Activated naive CD8-positive, alpha-beta T cell treated with anti-CD3 and anti-CD28 coated beads, Interleukin-2, amount 10 ng/mL, durations not matched to agents 7 days and 5 days (primary cell): ENCODE results near the gene MICAL2. TPM values are rescaled to one million over a fixed set of nuclear protein-coding genes. Genes with fewer than 3 reads are reported as not detected.

Source experiments
- ATAC-seq: fragments of 150-1000 bp; cut with Tn5 transposase; one replicate; pipeline ENCODE4 v1.10.0; 2021; ENCODE audit warnings: low read depth, moderate library complexity
- POLR2A ChIA-PET: fragments of 350-600 bp; sonication (Branson Sonifier 250); formaldehyde crosslinking; loops from one replicate; lab custom pipeline; 2021; ENCODE audit warnings: antibody characterized with exemption; lab: Charles Lee
- DNase-seq: peaks from one replicate; pipeline ENCODE4 v3.0.0; 2021
- H3K27ac Mint-ChIP-seq: one replicate; pipeline ENCODE4 v1.8.0; 2022; ENCODE audit warnings: mild to moderate bottlenecking, mixed read lengths
- H3K27me3 Mint-ChIP-seq: one replicate; pipeline ENCODE4 v1.8.0; 2022; ENCODE audit warnings: mild to moderate bottlenecking, moderate library complexity, mixed read lengths
- H3K36me3 Mint-ChIP-seq: one replicate; pipeline ENCODE4 v1.8.0; 2021; ENCODE audit warnings: mild to moderate bottlenecking, mixed read lengths
- H3K4me1 Mint-ChIP-seq: one replicate; pipeline ENCODE4 v1.8.0; 2021; ENCODE audit warnings: mixed read lengths
- H3K4me3 Mint-ChIP-seq: one replicate; pipeline ENCODE4 v1.8.0; 2022; ENCODE audit warnings: mild to moderate bottlenecking, moderate library complexity, mixed read lengths
- H3K9me3 Mint-ChIP-seq: one replicate; pipeline ENCODE4 v1.8.0; 2021; ENCODE audit warnings: mixed read lengths
- total RNA-seq, 2 experiments: library from RNA; stranded (reverse); gene quantifications; one replicate each; pipeline ENCODE4 v1.2.3, GENCODE V29; 2021

MICAL2 gene
- total RNA-seq, 2 experiments from 2014 or later: 36.9 to 42.6 TPM

DNA sequence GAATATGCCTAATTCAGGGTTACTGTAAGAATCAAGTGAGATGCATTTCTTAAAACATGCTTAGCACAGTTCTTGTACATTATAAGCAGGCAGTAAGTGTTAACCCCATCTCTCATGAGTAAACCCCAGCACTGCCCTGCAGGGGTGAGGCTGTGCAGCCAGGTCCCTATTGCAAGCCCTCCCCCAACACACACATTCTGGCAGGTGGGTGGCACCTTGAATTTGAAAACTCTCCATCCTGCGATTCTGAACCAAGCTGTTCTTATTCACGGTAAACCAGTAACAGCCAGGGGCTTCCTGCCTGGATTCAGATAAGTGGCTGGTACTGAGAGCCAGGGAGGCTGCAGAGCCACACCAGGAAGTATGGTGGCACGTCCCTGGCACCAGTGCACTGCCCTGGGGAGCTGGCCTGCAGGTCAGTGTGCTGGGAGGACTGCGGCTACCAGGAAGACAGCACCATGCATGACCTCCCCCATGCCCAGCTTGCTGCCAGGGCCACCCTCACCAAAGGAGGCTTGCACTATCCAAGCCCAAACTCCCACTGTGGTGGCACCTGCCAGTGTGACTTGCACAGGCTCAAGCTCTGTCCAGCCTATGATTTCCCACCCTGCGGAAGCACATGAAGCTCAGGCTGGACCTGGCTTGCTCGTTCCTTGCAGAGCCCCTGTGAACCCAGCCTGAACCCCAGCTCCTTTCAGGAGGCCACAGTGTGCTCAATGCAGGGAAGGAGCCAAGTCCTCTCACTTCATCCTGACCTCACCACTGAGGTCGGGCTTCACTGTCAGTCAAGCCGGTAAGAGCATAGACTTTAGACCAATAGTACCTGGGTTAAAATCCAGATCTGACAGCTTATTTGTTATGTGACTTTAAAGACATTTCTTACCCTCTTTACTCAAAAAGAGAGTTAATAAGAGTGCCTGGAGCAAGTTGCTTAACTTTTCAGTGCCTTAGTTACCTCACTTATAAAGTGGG, 88.1 kb downstream of the MICAL2 start:
- H3K4me3 Mint-ChIP-seq: no peak overlapping the region
- H3K27ac Mint-ChIP-seq: peak overlapping the region; percentile 55
- POLR2A ChIA-PET: interaction anchor here (1.1 to 7.2 kb wide), 2 partner anchors 26 to 112 kb away, joined by 4 to 41 read pairs; no protein-coding TSS in a partner anchor
- ATAC-seq (no peak), DNase-seq (no peak)
- H3K27me3 Mint-ChIP-seq: no peaks in the 10 kb centered on the region
- peaks cover 15% of the 10 kb centered on the region for H3K36me3 Mint-ChIP-seq
- no peaks in the 10 kb centered on the region for H3K9me3 Mint-ChIP-seq
- peaks cover 45% of the 10 kb centered on the region for H3K4me1 Mint-ChIP-seq

DNA sequence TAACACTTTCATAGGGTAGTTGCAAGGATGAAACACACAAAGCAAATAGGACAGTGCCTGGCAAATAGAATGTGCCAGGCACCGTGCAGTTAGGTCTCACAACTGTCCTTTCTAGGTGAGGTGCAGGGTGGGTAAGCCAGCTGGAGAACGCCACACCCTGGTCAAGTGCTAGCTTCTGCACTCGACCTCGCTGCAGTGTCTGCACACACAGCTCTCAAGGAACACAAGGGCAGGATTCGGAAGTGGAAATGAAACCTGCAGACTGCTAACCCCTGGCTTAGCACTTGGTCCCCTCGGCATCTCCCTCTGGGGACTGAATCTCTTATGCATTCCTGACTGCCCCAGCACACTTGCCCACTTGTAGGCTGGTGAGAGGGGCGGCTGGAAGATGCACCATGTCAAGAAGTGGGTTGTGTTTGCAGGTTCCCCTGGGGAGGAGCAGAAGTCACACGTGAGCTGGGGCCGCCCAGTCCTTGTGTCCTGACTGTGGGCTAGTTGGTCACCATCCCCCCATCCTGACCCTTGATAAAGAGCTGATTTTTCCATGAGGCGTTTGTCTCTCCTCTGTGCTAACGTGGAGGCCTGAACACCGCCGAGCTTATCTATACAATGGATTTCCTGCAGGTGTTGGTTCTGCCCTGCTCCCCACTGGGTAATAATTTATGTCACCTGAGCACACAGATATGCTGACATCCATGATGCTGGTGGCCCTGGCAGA, 89.0 kb downstream of the MICAL2 start:
- Mint-ChIP-seq H3K9me3 (no peaks in the 10 kb centered on the region), H3K36me3 (peaks cover 20% of the 10 kb centered on the region), H3K4me3 (no peak overlapping the region), H3K4me1 (peaks cover 42% of the 10 kb centered on the region), H3K27me3 (no peaks in the 10 kb centered on the region), H3K27ac (peak overlapping the region; percentile 55)
- POLR2A ChIA-PET: interaction anchor here (7.2 kb wide), 1 partner anchor 25 kb away, joined by 41 read pairs; no protein-coding TSS in a partner anchor
- DNase-seq (no peak), ATAC-seq (no peak)

DNA sequence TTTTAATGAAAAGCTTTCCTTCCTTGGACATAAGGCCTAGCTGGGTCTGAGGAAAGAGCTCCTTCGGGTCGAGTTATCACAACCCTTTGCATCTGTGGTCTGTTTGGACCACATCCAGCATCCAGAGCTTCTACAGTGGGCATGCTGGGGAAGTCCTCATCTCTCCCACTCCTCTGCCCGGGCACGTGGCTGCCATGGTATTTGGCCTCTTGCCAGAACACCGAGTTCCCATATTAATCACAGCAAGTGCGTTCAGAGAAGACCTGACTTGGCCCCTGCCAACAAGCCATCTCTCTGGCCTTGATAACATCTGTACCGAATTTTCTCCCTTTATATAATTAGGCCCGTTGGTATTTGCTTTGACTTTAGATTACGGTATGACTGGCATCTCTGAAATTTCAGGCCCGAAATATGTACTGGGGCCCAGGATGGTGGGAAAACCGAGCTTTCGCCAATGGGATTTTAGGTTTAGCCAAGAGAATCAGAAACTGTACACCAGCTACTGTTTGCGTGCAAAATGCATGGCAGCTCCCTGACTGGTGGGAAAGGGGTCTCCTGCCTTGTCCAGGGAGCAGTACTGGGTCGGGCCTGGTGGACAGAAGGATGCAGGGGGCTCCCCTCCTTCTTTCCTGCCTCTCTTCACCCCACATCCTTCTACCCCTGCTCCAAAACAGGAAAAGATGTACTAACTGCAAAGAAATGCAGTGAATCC, 90.0 kb downstream of the MICAL2 start:
- ATAC-seq (no peak), DNase-seq (no peak)
- no peak overlapping the region for H3K27ac Mint-ChIP-seq
- POLR2A ChIA-PET: interaction anchor here (7.2 kb wide), 1 partner anchor 24 kb away, joined by 41 read pairs; no protein-coding TSS in a partner anchor
- no peaks in the 10 kb centered on the region for H3K27me3 Mint-ChIP-seq
- no peaks in the 10 kb centered on the region for H3K9me3 Mint-ChIP-seq
- H3K36me3 Mint-ChIP-seq: peaks cover 26% of the 10 kb centered on the region
- no peak overlapping the region for H3K4me3 Mint-ChIP-seq
- peaks cover 37% of the 10 kb centered on the region for H3K4me1 Mint-ChIP-seq

DNA sequence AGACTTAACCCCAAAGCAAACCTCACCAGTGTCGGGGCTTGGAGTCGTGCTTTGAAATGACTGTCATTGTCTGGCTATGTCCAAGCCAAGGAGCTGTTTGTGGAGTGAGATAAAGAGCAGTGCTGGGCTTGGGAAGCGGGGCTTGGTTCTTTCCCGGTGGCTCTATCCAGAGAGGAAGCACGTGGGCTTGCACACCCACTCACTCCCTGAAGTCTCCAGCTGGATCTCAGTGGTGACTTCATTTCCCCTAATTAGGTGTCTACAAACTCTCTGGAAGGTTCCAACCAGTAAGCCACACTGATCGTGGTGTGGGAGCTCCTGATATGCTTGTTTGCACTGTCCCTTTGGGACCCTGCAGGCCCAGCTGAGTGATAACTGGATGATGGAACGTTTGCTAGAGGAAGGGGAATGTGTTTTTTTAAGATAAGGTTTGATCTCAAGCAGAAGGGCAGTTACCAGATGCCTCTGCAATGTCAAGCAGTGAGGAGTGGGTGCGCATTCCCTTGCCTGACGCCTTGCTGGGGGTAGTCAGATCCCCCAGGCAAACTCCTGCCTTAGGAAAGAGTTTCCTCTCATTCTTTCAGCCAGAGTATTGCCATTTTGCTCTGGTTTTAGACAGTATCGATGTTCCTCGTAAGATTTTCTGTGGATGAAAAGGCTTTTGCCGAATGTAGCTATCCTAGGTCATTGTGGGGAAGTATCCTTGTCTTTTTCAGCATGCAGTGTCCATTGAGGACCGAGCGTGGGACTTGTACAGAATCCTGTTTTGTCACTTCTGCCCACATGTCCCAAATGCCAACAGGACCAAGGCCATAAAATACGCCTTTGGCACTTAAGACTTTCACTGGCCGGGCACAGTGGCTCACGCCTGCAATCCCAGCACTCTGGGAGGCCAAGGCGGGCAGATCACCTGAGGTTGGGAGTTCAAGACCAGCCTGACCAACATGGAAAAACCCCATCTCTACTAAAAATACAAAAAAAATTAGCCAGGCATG, 90.9 kb downstream of the MICAL2 start:
- Mint-ChIP-seq H3K27me3 (no peaks in the 10 kb centered on the region), H3K4me1 (peaks cover 36% of the 10 kb centered on the region), H3K9me3 (no peaks in the 10 kb centered on the region), H3K4me3 (no peak overlapping the region), H3K27ac (no peak overlapping the region), H3K36me3 (peaks cover 29% of the 10 kb centered on the region)
- POLR2A ChIA-PET: interaction anchor here (1.3 kb wide), 1 partner anchor 15 kb away, joined by 3 read pairs; no protein-coding TSS in a partner anchor
- no peak for ATAC-seq
- no peak for DNase-seq

GRCh38 chr11:12202661-12203310, 92.4 kb downstream of the MICAL2 start:
- Mint-ChIP-seq H3K4me3 (no peak overlapping the region), H3K4me1 (peaks cover 26% of the 10 kb centered on the region), H3K9me3 (no peaks in the 10 kb centered on the region), H3K27ac (no peak overlapping the region), H3K36me3 (peaks cover 30% of the 10 kb centered on the region), H3K27me3 (no peaks in the 10 kb centered on the region)
- DNase-seq (no peak), ATAC-seq (no peak)
- POLR2A ChIA-PET: interaction anchor here (0.6 to 1.3 kb wide), 2 partner anchors 12 to 14 kb away, joined by 3 read pairs; no protein-coding TSS in a partner anchor

DNA sequence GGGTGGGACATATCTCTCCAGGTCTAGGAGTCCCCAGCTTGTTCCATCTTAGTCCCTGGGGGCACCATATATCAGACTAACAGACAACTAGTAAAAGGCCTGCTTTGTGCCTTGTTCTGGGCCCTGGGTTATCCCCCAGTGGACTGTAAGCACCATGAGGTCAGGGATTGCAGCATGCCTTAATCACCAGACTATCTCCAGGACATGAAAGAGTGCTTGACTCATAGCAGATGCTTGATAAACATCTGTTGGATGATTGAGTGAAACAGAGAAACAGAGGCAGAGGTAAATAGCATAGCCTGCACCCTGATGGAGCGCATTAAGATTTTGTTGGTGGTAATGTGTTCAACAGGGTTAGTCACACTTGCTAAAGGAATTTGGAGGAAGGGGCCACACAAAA, 94.1 kb downstream of the MICAL2 start:
- DNase-seq (no peak), ATAC-seq (no peak)
- Mint-ChIP-seq H3K36me3 (peaks cover 43% of the 10 kb centered on the region), H3K9me3 (no peaks in the 10 kb centered on the region), H3K27ac (no peak overlapping the region), H3K4me1 (peaks cover 18% of the 10 kb centered on the region), H3K4me3 (no peak overlapping the region), H3K27me3 (no peaks in the 10 kb centered on the region)
- POLR2A ChIA-PET: no interaction called here

DNA sequence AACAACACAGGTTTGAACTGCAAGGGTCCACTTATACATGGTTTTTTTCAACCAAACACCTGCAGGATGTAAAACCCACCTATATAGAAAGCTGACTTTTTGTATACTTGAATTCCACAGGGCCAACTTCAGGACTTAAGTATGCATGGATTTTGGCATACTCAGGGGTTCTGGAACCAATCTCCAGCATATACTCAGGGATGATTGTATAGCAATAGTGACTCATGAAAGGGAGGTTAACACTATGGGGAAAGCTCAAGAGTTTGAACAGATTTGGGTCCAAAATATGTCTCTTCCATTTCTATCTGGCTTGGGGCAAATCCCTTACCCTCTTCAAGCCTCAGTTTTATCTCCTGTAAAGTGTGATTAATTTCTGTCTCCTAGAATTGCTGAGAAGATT, 94.9 kb downstream of the MICAL2 start:
- ATAC-seq (no peak), DNase-seq (no peak)
- H3K9me3 Mint-ChIP-seq: no peaks in the 10 kb centered on the region
- H3K36me3 Mint-ChIP-seq: peaks cover 49% of the 10 kb centered on the region
- POLR2A ChIA-PET: no interaction called here
- H3K27me3 Mint-ChIP-seq: no peaks in the 10 kb centered on the region
- no peak overlapping the region for H3K4me3 Mint-ChIP-seq
- peak overlapping the region; percentile 55 for H3K27ac Mint-ChIP-seq
- H3K4me1 Mint-ChIP-seq: peaks cover 18% of the 10 kb centered on the region

GRCh38 chr11:12206529-12206928, 96.1 kb downstream of the MICAL2 start:
- Mint-ChIP-seq H3K4me1 (peaks cover 15% of the 10 kb centered on the region), H3K4me3 (no peak overlapping the region)
- POLR2A ChIA-PET: no interaction called here

DNA sequence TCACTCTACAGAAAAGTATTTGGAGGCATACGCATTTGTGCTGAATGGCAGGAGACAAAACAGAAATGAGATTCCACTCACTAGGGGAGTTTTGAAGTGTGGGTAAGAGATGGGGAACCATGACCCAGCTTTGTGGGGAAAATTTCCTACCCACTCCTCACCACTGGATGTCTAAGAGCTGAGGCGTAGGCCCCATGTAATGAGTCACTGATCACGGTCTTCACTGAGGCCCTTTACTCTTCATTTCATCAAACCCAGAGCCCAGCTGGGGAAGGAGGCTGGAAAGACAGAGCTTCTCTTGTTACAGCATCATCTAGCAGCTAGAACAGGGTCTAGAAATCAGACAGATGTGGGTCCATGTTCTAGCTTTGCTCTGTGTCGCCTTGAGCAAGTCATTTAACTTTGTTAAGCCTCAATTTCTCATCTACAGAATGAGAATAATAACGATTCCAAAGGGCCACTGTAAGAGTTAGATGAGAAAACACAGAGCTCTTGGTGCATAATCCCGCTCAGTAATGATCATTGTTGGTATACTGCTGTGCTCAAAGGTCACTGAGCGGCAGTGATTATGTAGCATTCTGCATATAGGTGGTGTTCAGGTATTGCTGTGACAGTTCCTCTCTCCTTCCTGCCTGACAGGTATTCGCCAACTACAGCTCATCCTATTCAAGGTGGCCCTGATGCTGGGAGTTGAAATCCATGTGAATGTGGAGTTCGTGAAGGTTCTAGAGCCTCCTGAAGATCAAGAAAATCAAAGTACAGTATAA, 97.2 kb downstream of the MICAL2 start:
- no peak for ATAC-seq
- no peak for DNase-seq
- H3K9me3 Mint-ChIP-seq: no peaks in the 10 kb centered on the region
- no peaks in the 10 kb centered on the region for H3K27me3 Mint-ChIP-seq
- POLR2A ChIA-PET: interaction anchor here (2.0 kb wide), 1 partner anchor 17 kb away, joined by 5 read pairs; no protein-coding TSS in a partner anchor
- H3K4me3 Mint-ChIP-seq: no peak overlapping the region
- H3K4me1 Mint-ChIP-seq: peaks cover 15% of the 10 kb centered on the region
- H3K36me3 Mint-ChIP-seq: peaks cover 55% of the 10 kb centered on the region
- H3K27ac Mint-ChIP-seq: no peak overlapping the region

More at GRCh38 chr11:12206529-12206928, 96.1 kb downstream of the MICAL2 start:
- ATAC-seq: no peak
- H3K27me3 Mint-ChIP-seq: no peaks in the 10 kb centered on the region
- H3K9me3 Mint-ChIP-seq: no peaks in the 10 kb centered on the region
- peaks cover 54% of the 10 kb centered on the region for H3K36me3 Mint-ChIP-seq
- DNase-seq: no peak
- H3K27ac Mint-ChIP-seq: no peak overlapping the region

- Mint-ChIP-seq H3K27ac (peak overlapping the region; percentile 14), H3K4me1 (peaks cover 15% of the 10 kb centered on the region), H3K36me3 (peaks cover 55% of the 10 kb centered on the region), H3K9me3 (no peaks in the 10 kb centered on the region), H3K27me3 (no peaks in the 10 kb centered on the region), H3K4me3 (no peak overlapping the region)
- DNase-seq (no peak), ATAC-seq (no peak)
- POLR2A ChIA-PET: no interaction called here
Observed at GRCh38 chr11:12209096-12209495, 98.7 kb downstream of the MICAL2 start.

DNA sequence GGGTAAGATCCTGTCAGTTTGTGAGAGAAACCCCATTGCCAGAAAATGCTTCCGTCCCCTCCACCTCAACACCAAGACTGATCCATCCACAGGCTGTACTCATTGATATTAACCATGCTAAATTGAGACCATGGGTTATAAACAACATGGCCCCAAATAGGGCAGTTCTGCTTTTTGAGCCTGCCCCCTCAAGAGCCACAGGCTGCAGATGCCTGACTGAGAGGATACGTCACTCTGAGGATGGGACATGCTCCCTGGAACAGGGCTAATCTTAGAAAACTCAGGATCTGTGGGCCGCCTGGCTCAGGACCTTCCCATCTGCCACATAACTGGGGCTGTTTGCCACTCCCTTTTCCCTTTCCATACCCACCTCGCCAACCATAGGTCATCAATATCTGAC, 99.8 kb downstream of the MICAL2 start:
- no peak overlapping the region for H3K27ac Mint-ChIP-seq
- H3K36me3 Mint-ChIP-seq: peaks cover 57% of the 10 kb centered on the region
- ATAC-seq (no peak), DNase-seq (no peak)
- peaks cover 17% of the 10 kb centered on the region for H3K4me1 Mint-ChIP-seq
- no peaks in the 10 kb centered on the region for H3K27me3 Mint-ChIP-seq
- POLR2A ChIA-PET: no interaction called here
- no peaks in the 10 kb centered on the region for H3K9me3 Mint-ChIP-seq
- no peak overlapping the region for H3K4me3 Mint-ChIP-seq
